Kidney (tissue), 14 donors: ENCODE results near the gene NIT2. TPM values are rescaled to one million over a fixed set of nuclear protein-coding genes. Genes with fewer than 3 reads are reported as not detected.

Source experiments
- DNase-seq, 5 donors: peaks; one replicate each; pipeline ENCODE4 v3.0.0-alpha.2; 2013 to 2020
- FAIRE-seq: peaks from 2 replicates; lab custom pipeline; 2012; peaks lifted over from hg19 to GRCh38; lab: Jason Lieb, UNC
- H3K27ac ChIP-seq, 2 donors: one replicate each; pipeline ENCODE4 v1.7.0; 2013; ENCODE audit warnings: low read depth in 2 of 2, low read length in 2 of 2, inconsistent platforms in 1 of 2
- H3K27me3 ChIP-seq: one replicate; pipeline ENCODE4 v1.7.1; 2013; ENCODE audit warnings: low read length, inconsistent platforms; ENCODE audit not compliant: control insufficient read depth, insufficient read depth
- H3K36me3 ChIP-seq, 3 donors: one replicate each; pipeline versions ENCODE4 v1.7.0 to v1.7.1; 2013; ENCODE audit warnings: low read length in 3 of 3, control low read depth in 1 of 3, inconsistent platforms in 1 of 3; ENCODE audit not compliant: insufficient read depth in 3 of 3, control insufficient read depth in 2 of 3
- H3K4me1 ChIP-seq, 3 donors: one replicate each; pipeline versions ENCODE4 v1.7.0 to v1.7.1; 2013; ENCODE audit warnings: low read length in 3 of 3, inconsistent platforms in 1 of 3, low read depth in 1 of 3; ENCODE audit not compliant: control insufficient read depth in 2 of 3, insufficient read depth in 2 of 3
- H3K4me3 ChIP-seq, 3 donors: one replicate each; pipeline versions ENCODE4 v1.7.0 to v1.8.1; 2013; ENCODE audit warnings: low read length in 3 of 3, control low read depth in 1 of 3, inconsistent platforms in 1 of 3
- H3K9ac ChIP-seq, 3 donors: one replicate each; pipeline versions ENCODE4 v1.7.0 to v1.7.1; 2013; ENCODE audit warnings: low read length in 3 of 3, control low read depth in 1 of 3, inconsistent platforms in 1 of 3
- H3K9me3 ChIP-seq, 3 donors: one replicate each; pipeline versions ENCODE4 v1.7.0 to v1.7.1; 2013; ENCODE audit warnings: low read length in 3 of 3, control low read depth in 1 of 3, inconsistent platforms in 1 of 3; ENCODE audit not compliant: control insufficient read depth in 2 of 3, insufficient read depth in 1 of 3
- CTCF ChIP-seq: IDR thresholded peaks from 3 replicates; pipeline ENCODE4 v1.5.1; 2012; ENCODE audit warnings: mild to moderate bottlenecking, moderate library complexity, borderline replicate concordance; ENCODE audit not compliant: insufficient read depth; ENCODE audit errors: extremely low read depth
- intact Hi-C: fragments of 100-400 bp; cut with DNase I; formaldehyde crosslinking; loops from one replicate; pipeline ENCODE4 v1.11.1; 2022
- polyA plus RNA-seq: library from polyadenylated mRNA; stranded (reverse); fragments of 350-450 nt; fragmentation: Illumina TruSeq; extraction: RNeasy Lipid Tissue Mini Kit (QIAGEN cat#74804); gene quantifications from one replicate; pipeline ENCODE4 v1.2.3, GENCODE V29; 2014; ENCODE audit warnings: low read depth, low replicate concordance; ENCODE audit not compliant: insufficient read depth
- total RNA-seq: library from RNA; stranded (reverse); fragmentation: NEBNext Ultra II Directional; extraction: Animal tissue kit (Norgen Biotek cat#: 25700); gene quantifications from one replicate; pipeline ENCODE4 v1.2.1, GENCODE V29; 2021
- donor health status: control.
- donor health status: control.
- donor health status: control.
- donor health status: control.
- donor health status: control.
- donor health status: DM: yes; HTN: yes; CAD: no.
- donor health status: Normal renal cell carcinoma (clear cell type).

Gene NIT2
- total and polyA plus RNA-seq, 2 donors from 2014 or later: 57.5 to 180 TPM

GRCh38 chr3:100399341-100400071 lies 64.9 kb downstream of the NIT2 start:
- intact Hi-C loops: no loop called here
- H3K4me1 ChIP-seq: peaks cover 5 to 12% (median 10%) of the 10 kb centered on the region in 3 donors
- DNase-seq (peak in 2 of 5 donors; percentile 6 to 45), FAIRE-seq (no peak)
- TF ChIP-seq CTCF: no peak
- peak overlapping the region; percentile 63 to 93 (median 84) for H3K9ac ChIP-seq
- no peaks in the 10 kb centered on the region for H3K36me3 ChIP-seq
- H3K27ac ChIP-seq: no peak overlapping the region
- no peaks in the 10 kb centered on the region for H3K9me3 ChIP-seq
- H3K4me3 ChIP-seq: peak overlapping the region; percentile 77 to 99 (median 89)
- H3K27me3 ChIP-seq: no peaks in the 10 kb centered on the region

DNA sequence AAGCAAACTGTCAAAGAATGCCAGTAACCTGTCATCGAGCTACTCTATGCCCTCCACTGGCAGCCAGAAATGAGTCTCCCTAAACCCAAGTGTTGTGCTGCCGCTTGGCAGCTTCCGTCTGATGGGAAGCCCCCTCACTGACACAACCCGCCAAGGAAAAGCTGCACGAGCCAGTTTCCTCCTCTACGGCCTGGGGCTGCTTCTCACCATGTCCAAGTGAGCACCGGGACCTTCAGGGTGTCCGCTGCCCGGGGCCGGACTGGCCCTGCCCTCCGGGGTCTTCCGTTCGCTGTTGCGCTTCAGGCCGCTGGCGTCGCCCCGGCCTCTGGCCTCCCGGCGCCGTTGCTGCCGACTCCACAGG lies 65.8 kb downstream of the NIT2 start:
- FAIRE-seq: no peak
- intact Hi-C loops: no loop called here

DNA sequence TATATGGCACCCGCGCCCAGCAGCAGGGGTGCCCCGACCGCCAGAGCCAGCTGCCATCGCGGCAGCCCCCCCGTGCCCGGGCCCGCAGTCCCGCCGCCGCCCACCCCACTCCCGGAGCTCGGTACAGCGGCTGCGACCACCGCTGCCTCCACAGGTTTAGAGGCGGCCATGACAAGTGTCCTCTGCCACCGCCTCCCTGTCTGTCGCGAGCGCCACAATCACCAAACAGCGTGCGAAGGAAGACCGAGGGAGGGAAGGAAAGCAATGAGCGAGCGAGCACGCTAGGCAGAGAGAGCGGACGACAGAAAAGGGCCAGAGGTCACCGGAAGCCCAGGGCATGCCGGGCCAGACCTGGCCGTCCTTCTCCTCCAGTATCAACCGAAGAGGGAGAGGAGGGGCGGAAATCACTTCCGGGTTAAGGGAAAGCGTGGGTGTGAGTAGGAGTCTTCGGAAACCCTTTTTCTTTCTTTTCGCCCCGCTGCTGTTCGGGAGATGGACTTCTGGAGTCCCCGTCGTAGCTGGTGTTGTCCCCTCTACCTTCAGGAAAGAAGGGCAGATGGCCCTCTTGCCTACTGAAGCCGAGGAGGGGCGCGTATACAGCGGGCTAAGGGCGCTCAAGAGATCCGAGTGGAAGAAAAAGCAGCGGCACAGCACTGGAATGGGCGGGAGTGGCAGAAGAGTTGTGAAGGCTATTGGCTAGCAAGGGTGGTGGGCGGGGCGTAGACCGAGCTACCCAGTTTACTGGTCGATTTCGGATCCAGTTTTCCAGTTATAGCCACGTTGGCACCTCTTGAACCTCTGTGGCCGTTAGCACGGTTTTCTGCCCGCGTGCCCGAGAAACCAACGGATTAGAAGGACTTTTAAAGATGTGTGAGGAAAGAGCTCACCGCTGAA lies 66.5 kb downstream of the NIT2 start, which contains the start of the genes LNP1 and TOMM70:
LNP1 (plus strand) TSS at position 760 of the 894 bp plus-strand sequence. CDS start 28,191 bp downstream, outside the sequence.
TOMM70 (minus strand) TSS at position 310 of the 894 bp plus-strand sequence; CDS start at position 170, 140 bp downstream.
- Histone ChIP-seq H3K9ac (peak within 1 kb of the TSS; percentile 84 to 100 (median 93)), H3K4me1 (peaks cover 5 to 12% (median 10%) of the 10 kb centered on the region in 3 donors), H3K27ac (peak within 1 kb of the TSS; percentile 93 to 94), H3K9me3 (no peaks in the 10 kb centered on the region), H3K4me3 (peak within 1 kb of the TSS; percentile 89 to 99 (median 99)), H3K36me3 (no peaks in the 10 kb centered on the region), H3K27me3 (no peaks in the 10 kb centered on the region)
- FAIRE-seq (peak; percentile 49), DNase-seq (peak; percentile 97 to 99 (median 99))
- intact Hi-C loops: no loop called here
- TF ChIP-seq CTCF: no peak

More for the DNA sequence above, 65.8 kb downstream of the NIT2 start:
- Histone ChIP-seq H3K27me3 (no peaks in the 10 kb centered on the region), H3K36me3 (no peaks in the 10 kb centered on the region), H3K27ac (peak overlapping the region; percentile 93 to 94), H3K4me3 (peak overlapping the region; percentile 77 to 99 (median 89)), H3K4me1 (peaks cover 5 to 12% (median 10%) of the 10 kb centered on the region in 3 donors), H3K9ac (peak overlapping the region; percentile 63 to 93 (median 84)), H3K9me3 (no peaks in the 10 kb centered on the region)
- no peak for TF ChIP-seq CTCF
- peak in 2 of 5 donors; percentile 43 to 46 for DNase-seq
